PC-3 (cell line): ENCODE measurements around the gene NRG3. TPM values are rescaled to one million over a fixed set of nuclear protein-coding genes. Genes with fewer than 3 reads are reported as not detected.

ENCODE experiments used
- ATAC-seq: fragments of 200-7000 bp; cut with Tn5 transposase; 2 replicates; pipeline ENCODE4 v1.9.1; 2020; ENCODE audit warnings: mild to moderate bottlenecking, moderate library complexity
- BruUV-seq: library from RNA; stranded (reverse); fragments of 400-500 nt; replicated peaks from 2 replicates; lab custom pipeline; 2021; lab: Mats Ljungman, UMichigan
- CTCF ChIA-PET: fragments of 300-600 bp; sonication (Branson Sonifier 250); formaldehyde crosslinking; loops from one replicate; lab custom pipeline; 2022; ENCODE audit warnings: antibody characterized with exemption; lab: Charles Lee
- POLR2A ChIA-PET: fragments of 300-600 bp; sonication (Branson Sonifier 250); formaldehyde crosslinking; loops from one replicate; lab custom pipeline; 2022; ENCODE audit warnings: antibody characterized with exemption; ENCODE audit not compliant: unreplicated experiment; lab: Charles Lee
- DNase-seq: peaks from one replicate; pipeline ENCODE4 v3.0.0-alpha.2; 2015
- H2AFZ ChIP-seq: fragments of 300-600 bp; sonication (generic); 2 replicates; pipeline ENCODE4 v1.6.0; 2016; ENCODE audit warnings: antibody characterized with exemption, low read length
- H3F3A ChIP-seq: fragments of 300-600 bp; sonication (generic); one replicate; pipeline ENCODE4 v1.6.0; 2017; ENCODE audit warnings: antibody characterized with exemption, low read length, control low read depth, mild to moderate bottlenecking; ENCODE audit not compliant: unreplicated experiment
- H3K27ac ChIP-seq: fragments of 300-600 bp; sonication (generic); 2 replicates; pipeline ENCODE4 v1.5.1; 2016; ENCODE audit warnings: mild to moderate bottlenecking, low read length
- H3K27me3 ChIP-seq: fragments of 300-600 bp; sonication (generic); 2 replicates; pipeline ENCODE4 v1.6.1; 2016; ENCODE audit warnings: low read length, mixed read lengths
- H3K36me3 ChIP-seq: fragments of 300-600 bp; sonication (generic); 2 replicates; pipeline ENCODE4 v1.6.1; 2016; ENCODE audit warnings: low read depth, mixed run types, low read length, mixed read lengths
- H3K4me1 ChIP-seq: fragments of 300-600 bp; sonication (generic); 2 replicates; pipeline ENCODE4 v1.5.1; 2016; ENCODE audit warnings: low read length; ENCODE audit not compliant: insufficient read depth
- H3K4me2 ChIP-seq: fragments of 300-600 bp; sonication (generic); 2 replicates; pipeline ENCODE4 v1.6.0; 2016; ENCODE audit warnings: low read length
- H3K4me3 ChIP-seq: fragments of 300-600 bp; sonication (generic); 2 replicates; pipeline ENCODE4 v1.5.1; 2016; ENCODE audit warnings: mild to moderate bottlenecking, low read length, mixed read lengths
- H3K79me2 ChIP-seq: fragments of 300-600 bp; sonication (generic); 2 replicates; pipeline ENCODE4 v1.6.1; 2017; ENCODE audit warnings: low read length, mixed read lengths
- H3K9ac ChIP-seq: fragments of 300-600 bp; sonication (generic); 2 replicates; pipeline ENCODE4 v1.6.0; 2016; ENCODE audit warnings: mild to moderate bottlenecking, low read length
- H3K9me2 ChIP-seq: fragments of 300-600 bp; sonication (generic); replicated peaks from 2 replicates; pipeline ENCODE4 v1.6.1; 2016; ENCODE audit warnings: mixed run types, low read length, mixed read lengths
- H3K9me3 ChIP-seq: fragments of 300-600 bp; sonication (generic); 2 replicates; pipeline ENCODE4 v1.6.1; 2016; ENCODE audit warnings: low read length, mixed read lengths
- H4K20me1 ChIP-seq: fragments of 300-600 bp; sonication (generic); 2 replicates; pipeline ENCODE4 v1.6.1; 2016; ENCODE audit warnings: low read length, mixed read lengths
- CTCF ChIP-seq: fragments of 300-600 bp; sonication (generic); conservative IDR thresholded peaks from 2 replicates; pipeline ENCODE4 v1.5.1; 2017; ENCODE audit warnings: antibody characterized with exemption, low read depth, mild to moderate bottlenecking, low read length
- EZH2 ChIP-seq: fragments of 300-600 bp; sonication (generic); IDR thresholded peaks from one replicate; pipeline ENCODE4 v1.6.1; 2017; ENCODE audit warnings: antibody characterized with exemption, mild to moderate bottlenecking, low read length; ENCODE audit not compliant: unreplicated experiment
- EZH2phosphoT487 ChIP-seq: fragments of 300-600 bp; sonication (generic); IDR thresholded peaks from 2 replicates; pipeline ENCODE4 v1.6.1; 2018; ENCODE audit warnings: mild to moderate bottlenecking, antibody characterized with exemption, low read length, borderline replicate concordance
- intact Hi-C: fragments of 100-400 bp; cut with micrococcal nuclease; formaldehyde crosslinking; loops from 2 replicates; pipeline ENCODE4 v1.9.0; 2023
- total RNA-seq: library from RNA; depleted of rRNA; stranded (reverse); fragments of >200 nt; gene quantifications from 2 replicates; pipeline ENCODE4 v1.2.3, GENCODE V29; 2014

Gene NRG3
- total RNA-seq, 1 experiment from 2014 or later, result not detected

GRCh38 chr10:81885491-81885890 is 10.5 kb downstream of the NRG3 start:
- no peaks in the 10 kb centered on the region for H3K27me3 ChIP-seq
- no peaks in the 10 kb centered on the region for H3K4me1 ChIP-seq
- ATAC-seq (no peak), DNase-seq (no peak)
- H3K9ac ChIP-seq, result no peak overlapping the region
- ChIA-PET CTCF (no interaction called here), POLR2A (no interaction called here)
- no peak overlapping the region for H3K4me2 ChIP-seq
- H3K27ac ChIP-seq, result no peak overlapping the region
- H3K9me3 ChIP-seq, result no peaks in the 10 kb centered on the region
- no peak overlapping the region for H3K4me3 ChIP-seq
- no TSS peak for BruUV-seq
- intact Hi-C loops, result no loop called here
- H4K20me1 ChIP-seq, result no peaks in the 10 kb centered on the region
- H3K79me2 ChIP-seq, result no peaks in the 10 kb centered on the region
- H3K9me2 ChIP-seq, result no peaks in the 10 kb centered on the region
- H3F3A ChIP-seq, result no peaks in the 10 kb centered on the region
- no peak for TF ChIP-seq EZH2
- H2AFZ ChIP-seq, result no peak overlapping the region
- H3K36me3 ChIP-seq, result no peaks in the 10 kb centered on the region

- intact Hi-C loops, result no loop called here
- Histone ChIP-seq H3K9ac (no peak overlapping the region), H3K9me3 (no peaks in the 10 kb centered on the region), H2AFZ (no peak overlapping the region), H3K79me2 (no peaks in the 10 kb centered on the region), H3K9me2 (no peaks in the 10 kb centered on the region), H3K4me3 (no peak overlapping the region), H3K36me3 (no peaks in the 10 kb centered on the region), H3K27ac (no peak overlapping the region), H3K27me3 (no peaks in the 10 kb centered on the region), H4K20me1 (no peaks in the 10 kb centered on the region), H3K4me1 (no peaks in the 10 kb centered on the region), H3K4me2 (no peak overlapping the region), H3F3A (no peaks in the 10 kb centered on the region)
- DNase-seq, result no peak
- ChIA-PET POLR2A (no interaction called here), CTCF (no interaction called here)
- TF ChIP-seq EZH2, result no peak
- no peak for TF ChIP-seq EZH2phosphoT487
- TF ChIP-seq CTCF, result no peak
- ATAC-seq, result no peak
- BruUV-seq, result no TSS peak
These were observed 11.9 kb downstream of the NRG3 start for GRCh38 chr10:81886939-81887338.

GRCh38 chr10:81889181-81889769 is 14.3 kb downstream of the NRG3 start:
- no peaks in the 10 kb centered on the region for H3K9me3 ChIP-seq
- H3K4me2 ChIP-seq, result no peak overlapping the region
- no peaks in the 10 kb centered on the region for H3K9me2 ChIP-seq
- no peaks in the 10 kb centered on the region for H3F3A ChIP-seq
- ChIA-PET POLR2A (no interaction called here), CTCF (no interaction called here)
- H3K36me3 ChIP-seq, result no peaks in the 10 kb centered on the region
- intact Hi-C loops, result no loop called here
- H3K4me3 ChIP-seq, result no peak overlapping the region
- no peak overlapping the region for H3K9ac ChIP-seq
- no peaks in the 10 kb centered on the region for H3K27me3 ChIP-seq
- no peaks in the 10 kb centered on the region for H4K20me1 ChIP-seq
- TF ChIP-seq EZH2, result no peak
- ATAC-seq (no peak), DNase-seq (no peak)
- H3K4me1 ChIP-seq, result no peaks in the 10 kb centered on the region
- no TSS peak for BruUV-seq
- H3K79me2 ChIP-seq, result no peaks in the 10 kb centered on the region
- no peak overlapping the region for H3K27ac ChIP-seq
- H2AFZ ChIP-seq, result no peak overlapping the region

- Histone ChIP-seq H3K9me3 (no peaks in the 10 kb centered on the region), H3K4me3 (no peak overlapping the region), H3K9me2 (no peaks in the 10 kb centered on the region), H3K36me3 (no peaks in the 10 kb centered on the region), H3K79me2 (no peaks in the 10 kb centered on the region), H3K4me2 (no peak overlapping the region), H3K27ac (no peak overlapping the region), H2AFZ (no peak overlapping the region), H3K4me1 (no peaks in the 10 kb centered on the region), H3K27me3 (no peaks in the 10 kb centered on the region), H4K20me1 (no peaks in the 10 kb centered on the region), H3K9ac (no peak overlapping the region), H3F3A (no peaks in the 10 kb centered on the region)
- POLR2A ChIA-PET, result no interaction called here
- intact Hi-C loops, result no loop called here
- TF ChIP-seq EZH2, result no peak
- TF ChIP-seq EZH2phosphoT487, result no peak
- no peak for TF ChIP-seq CTCF
- BruUV-seq, result no TSS peak
- ATAC-seq, result no peak
- CTCF ChIA-PET, result no interaction called here
- DNase-seq, result no peak
These were observed 19.6 kb downstream of the NRG3 start for GRCh38 chr10:81894616-81895015.
